ENCODE data around the gene ACP3.
A peak's percentile ranks its signal among the peaks of the same experiment; 100 is the strongest.
"Not testable (repeated sequence)": the region's sequence is repeated elsewhere in the genome, so short reads cannot be mapped to it uniquely, and the experiment has no call there.

Gene ACP3, protein sequence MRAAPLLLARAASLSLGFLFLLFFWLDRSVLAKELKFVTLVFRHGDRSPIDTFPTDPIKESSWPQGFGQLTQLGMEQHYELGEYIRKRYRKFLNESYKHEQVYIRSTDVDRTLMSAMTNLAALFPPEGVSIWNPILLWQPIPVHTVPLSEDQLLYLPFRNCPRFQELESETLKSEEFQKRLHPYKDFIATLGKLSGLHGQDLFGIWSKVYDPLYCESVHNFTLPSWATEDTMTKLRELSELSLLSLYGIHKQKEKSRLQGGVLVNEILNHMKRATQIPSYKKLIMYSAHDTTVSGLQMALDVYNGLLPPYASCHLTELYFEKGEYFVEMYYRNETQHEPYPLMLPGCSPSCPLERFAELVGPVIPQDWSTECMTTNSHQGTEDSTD
- 11.4 to 31.7 (median 20.8) reads per million in 17 experiments for total RNA-seq

DNA sequence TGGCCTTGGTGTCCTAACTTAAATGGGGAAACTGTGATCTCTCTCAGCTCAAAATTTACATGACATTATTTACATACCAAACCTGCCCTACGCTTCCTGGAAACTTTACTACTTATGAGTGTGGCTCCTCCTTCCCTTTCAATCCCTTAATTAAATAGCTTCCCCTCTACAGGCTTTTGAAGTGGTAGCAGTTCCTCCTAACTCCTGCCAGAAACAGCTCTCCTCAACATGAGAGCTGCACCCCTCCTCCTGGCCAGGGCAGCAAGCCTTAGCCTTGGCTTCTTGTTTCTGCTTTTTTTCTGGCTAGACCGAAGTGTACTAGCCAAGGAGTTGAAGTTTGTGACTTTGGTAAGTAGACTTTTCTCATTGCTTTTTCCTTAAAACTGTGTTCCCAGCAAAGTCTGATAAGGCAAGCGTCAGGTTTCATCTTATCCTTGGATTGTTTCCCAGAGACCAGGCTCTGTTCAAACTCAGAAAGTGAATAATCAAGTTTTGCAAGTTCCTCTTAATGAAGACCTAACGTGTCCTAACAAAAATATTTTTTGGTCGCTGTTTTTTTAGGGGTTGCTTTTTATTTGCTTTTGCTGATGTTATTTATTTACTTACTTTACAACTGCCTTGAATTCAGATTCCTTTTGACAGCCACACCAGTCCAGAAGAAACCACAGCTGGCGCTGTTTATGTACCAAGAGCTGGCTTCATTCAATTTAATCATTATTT, at the start of gene ACP3:
ACP3 (plus strand) TSS at position 179 of the 720 bp plus-strand sequence; CDS start at position 229, 50 bp downstream.
- DNase-seq: peak; percentile 82 to 94 (median 88)

DNA sequence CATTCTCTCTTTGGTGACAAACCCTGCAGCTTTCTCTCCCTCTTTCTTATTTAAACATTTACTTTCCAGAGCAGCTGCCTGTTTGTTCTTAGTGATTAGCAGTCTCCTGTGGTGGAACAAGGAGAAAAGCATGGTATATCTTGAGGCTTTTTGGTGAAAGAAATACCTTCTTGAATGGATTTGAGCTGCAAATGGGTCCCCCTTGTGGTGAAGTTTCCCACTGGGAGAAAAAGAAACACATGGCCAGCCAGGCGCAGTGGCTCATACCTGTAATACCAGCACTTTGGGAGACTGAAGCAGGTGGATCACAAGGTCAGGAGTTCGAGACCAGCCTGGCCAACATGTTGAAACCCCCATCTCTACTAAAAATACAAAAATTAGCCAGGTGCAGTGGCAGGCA, 48.3 kb upstream of the ACP3 start:
- DNase-seq: peak; percentile 44 to 71 (median 63)

DNA sequence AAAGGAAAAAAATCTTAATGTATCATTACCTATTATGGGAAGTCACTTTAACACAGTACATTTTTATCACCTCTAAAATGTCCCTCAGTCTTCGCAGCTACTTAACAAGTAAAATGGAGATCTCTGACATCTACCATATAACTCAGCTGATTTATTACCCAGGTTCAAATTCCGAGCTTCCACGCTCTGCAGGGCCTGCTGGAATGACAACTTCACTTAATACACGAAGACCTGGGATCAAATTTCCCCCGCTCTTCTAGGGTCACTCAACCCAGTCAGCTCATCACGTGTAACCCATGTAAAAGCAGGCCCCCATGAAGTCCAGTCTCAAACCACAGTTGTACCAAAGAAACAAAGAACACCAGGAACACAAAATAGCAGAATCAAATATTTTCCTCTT, 44.2 kb upstream of the ACP3 start:
- DNase-seq: no peak

DNA sequence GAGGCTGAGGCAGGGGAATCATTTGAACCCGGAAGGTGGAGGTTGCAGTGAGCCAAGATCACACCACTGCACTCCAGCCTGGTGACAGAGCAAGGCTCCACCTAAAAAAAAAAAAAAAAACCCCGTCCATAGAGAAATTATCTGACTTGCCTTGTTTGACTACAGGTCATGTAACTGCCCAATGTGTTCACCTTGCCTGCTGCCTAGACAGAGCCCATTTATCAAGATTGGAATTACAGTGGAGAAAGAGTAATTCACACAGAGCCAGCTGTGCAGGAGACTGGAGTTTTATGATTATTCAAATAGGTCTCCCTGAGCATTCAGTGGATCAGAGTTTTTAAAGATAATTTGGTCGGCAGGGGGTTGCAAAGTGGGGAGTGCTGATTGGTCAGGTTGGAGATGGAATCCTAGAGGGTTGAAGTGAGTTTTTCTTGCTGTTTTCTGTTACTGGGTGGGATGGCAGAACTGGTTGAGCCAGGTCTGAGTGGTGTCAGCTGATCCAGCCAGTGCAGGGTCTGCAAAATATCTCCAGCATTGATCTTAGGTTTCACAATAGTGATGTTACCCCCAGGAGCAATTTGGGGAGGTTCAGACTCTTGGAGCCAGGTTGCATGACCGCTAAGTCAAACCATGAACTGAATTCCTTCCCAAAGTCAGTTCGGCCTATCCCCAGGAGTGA, 40.8 kb upstream of the ACP3 start:
- no peak for DNase-seq

DNA sequence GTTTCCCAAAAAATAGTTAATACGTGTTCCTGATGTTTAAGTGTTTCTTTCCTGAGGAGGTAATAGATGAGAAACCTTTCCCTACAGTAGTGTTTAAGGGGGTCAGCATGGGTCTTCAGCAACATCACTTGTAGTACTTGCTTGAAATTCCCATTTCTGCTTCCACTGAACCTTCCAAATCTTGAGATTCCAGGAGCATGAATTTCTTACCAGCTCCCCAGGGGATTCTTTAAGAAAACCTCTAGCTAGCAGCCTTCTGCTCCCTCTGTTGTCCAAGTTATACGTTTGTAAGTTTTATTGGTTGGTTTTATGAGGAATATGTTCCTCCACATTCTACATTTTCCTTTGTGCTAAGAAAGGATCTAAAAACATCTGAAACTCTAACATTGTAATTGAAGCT, 38.2 kb upstream of the ACP3 start:
- no peak for DNase-seq

DNA sequence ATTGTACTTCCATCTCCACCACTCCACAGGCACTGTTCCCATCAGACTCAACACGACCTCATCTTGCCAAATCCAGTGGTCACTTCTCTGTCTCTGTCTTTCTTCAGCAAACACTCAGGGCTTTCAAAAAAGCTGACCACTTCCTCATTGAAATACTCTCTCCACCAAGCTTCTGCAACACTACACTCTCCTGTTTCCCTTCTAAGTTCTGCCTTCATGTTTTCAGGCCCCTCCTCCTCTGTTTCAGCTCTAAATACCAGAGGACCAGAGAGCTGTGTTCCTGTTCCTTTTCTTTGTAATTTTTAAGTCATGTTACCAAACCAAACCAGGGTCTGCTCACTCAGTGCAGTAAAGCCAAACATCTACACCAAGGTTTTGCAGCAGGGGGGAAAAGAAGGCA, 33.8 kb upstream of the ACP3 start:
- DNase-seq: peak; percentile 82 to 96 (median 90)

DNA sequence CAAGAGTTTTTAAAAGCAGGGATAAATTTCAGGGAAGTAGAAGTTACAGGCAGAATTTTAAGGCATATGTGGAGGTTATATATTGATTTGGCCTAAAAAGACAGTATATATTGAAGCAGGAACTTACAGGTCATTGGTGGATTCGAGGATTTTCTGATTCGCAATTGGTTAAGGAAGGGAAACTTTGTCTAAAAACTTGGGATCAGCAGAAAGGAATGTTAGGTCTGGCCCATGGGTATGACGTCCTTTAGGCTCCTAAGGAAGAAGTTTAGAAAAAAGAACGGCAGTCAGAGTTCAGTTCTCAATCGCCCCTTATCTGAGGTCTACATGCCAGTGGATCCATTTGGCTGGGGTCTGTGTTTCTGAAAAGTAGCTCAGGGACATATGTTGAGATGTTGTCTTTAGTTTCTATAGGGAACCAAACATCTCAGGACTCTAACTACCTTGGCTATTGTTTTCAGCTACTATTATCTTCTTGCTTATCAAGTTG, 33.2 kb upstream of the ACP3 start:
- DNase-seq: peak; percentile 18 to 62 (median 42)

DNA sequence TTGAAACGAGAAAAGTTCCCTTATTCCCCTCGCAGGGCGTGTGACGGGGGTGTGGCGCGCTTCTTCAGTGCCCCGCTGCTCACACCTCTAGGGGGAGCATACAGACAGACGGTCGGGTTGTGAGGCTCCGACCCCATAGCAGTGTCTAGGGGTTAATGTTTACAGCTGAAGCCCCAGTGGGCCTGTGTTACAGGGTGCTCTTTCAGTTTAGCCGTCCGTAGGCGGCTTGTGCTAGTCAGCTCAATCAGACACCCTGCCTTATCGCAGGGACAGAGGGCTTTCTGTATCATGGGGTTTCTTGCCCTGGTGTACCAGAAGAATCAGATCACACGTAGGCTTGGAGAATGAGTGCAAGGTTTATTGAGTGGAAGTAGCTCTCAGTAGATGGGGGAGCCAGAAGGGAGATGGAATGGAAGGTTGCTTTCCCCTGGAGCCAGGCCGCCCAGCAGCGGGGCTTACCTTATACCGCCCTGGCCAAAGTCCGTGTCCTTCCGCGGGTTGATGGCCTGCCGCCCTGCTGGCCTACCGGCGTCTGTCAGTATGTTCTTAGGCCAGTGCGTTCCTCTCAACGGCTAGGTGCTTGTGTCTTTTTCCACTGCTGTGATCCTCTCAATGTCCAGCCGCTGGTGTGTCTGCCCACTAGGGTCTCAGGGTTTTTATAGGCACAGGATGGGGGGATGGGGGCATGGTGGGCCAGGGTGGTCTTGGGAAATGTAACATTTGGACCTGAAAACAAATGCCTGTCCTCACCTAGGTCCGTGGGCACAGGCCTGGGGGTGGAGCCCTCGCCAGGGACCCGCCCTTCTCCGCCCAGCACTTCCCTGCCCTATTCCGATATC, 32.2 kb upstream of the ACP3 start:
- peak in 2 of 4 experiments; percentile 17 to 26 for DNase-seq

DNA sequence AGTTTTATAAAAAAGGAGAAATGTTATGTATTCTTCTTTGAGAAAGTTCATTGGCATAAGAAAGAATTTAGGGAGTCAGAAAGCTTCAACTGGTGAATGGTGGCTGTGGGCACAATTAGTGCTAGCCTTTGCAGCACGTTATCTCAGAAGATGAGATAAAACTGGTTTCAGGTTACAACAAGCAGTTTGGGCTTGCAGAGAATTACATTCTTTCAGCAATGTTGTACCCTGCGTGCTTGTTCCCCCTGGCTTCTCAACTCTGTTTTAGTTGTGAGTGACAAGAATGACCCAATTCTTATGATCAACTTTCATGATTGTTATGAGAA, 31.6 kb upstream of the ACP3 start:
- DNase-seq: no peak

DNA sequence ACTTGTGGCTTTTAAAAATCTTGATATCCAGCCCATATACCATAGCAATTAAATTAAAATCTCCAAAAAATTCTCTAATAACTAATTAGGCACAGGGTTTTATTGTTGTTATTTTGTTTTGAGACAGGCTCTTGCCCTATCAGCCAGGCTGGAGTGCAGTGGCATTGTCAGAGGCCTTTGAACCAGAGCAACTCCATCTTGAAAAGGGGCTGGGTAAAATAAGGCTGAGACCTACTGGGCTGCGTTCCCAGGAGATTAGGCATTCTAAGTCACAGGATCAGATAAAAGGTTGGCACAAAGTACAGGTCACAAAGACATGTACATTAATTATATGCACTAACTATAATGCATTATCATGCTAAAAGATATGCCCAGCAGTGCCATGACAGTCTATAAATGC, 31.2 kb upstream of the ACP3 start:
- no peak for DNase-seq

DNA sequence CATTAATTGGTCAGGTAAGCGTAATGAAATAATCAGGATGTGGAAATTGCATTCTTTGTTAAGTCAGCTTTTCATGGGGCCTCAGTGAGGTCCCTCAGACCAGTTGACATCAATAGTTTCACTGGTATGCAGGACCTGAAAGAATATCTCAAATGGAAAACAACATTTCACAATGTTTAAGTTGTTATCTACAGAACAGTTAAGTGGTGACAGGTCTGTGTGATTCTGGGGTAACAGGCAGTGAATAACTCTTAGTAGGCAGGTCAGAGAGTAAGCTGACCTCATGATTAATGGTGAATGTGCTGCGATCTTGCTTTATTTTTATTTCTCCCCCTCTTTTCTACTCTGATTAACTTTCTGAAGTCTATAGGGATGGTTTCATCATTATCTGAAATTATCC, 28.9 kb upstream of the ACP3 start:
- DNase-seq: no peak

DNA sequence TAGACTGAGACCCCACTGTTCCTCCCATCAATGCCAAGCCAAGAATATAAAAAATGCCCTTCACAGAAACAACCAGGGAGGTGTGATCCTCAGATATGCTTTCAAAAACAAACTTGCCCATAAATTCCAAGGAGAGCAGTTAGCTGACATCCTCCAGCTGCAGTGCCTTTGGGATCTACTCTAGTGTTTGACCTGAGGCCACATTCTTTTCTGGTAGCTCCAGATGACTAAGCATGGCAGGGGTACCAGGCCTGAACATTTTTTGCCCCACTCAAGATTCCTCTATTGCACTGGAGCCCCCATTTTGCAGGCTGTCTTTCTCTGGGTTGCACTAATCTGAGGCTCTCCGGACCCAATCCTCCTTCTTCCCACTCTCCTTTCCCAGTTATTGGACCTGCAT, 27.9 kb upstream of the ACP3 start:
- DNase-seq: no peak

DNA sequence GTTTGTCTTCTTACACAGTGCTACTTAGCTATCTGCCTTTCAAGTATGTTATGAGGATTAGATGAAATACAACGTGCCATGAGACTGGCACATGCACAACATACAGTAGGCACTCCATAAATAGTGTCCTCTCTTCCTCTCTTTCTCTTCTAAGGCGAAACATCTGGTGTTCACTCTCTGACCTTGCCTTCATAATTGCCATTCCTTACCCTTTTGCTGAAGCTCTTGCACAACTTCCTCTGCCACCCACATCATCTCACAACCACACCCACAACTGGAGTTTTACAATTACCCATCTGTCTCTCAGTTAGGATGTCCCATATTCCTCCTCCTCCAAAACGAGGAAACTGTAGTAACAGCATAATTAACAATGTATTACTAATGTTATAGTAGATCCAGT, 26.4 kb upstream of the ACP3 start:
- DNase-seq: peak; percentile 73 to 93 (median 86)

DNA sequence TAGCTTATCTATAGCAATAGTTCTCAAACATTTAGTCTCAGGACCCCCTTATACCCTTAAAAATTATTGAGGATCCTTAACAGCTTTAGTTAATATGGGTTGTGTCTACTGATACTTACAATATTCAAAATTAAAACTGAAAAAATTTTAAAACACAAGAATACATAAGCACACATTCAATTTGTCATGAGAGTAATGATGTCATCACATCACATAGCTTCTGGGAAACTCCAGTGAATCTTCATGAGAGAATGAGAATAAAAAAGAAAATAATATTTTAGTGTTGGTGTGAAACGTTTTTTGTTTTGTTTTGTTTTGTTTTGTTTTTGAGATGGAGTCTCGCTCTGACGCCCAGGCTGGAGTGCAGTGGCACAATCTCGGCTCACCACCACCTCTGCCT, 25.2 kb upstream of the ACP3 start:
- DNase-seq: no peak

DNA sequence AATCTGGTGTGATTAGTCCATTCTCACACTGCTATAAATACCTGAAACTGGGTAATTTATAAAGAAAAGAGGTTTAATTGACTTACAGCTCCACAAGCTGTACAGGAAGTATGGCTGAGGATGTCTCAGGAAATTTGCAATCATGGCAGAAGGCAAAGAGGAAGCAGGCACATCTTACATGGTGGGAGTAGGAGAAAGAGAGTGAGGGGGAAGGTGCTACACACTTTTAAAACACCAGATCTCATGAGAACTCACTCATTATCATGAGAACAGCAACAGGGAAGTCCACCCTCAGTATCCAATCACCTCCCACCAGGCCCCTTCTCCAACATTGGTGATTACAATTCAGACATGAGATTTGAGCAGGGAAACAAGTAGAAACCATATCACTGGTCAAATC, 24.0 kb upstream of the ACP3 start:
- peak; percentile 44 to 83 (median 69) for DNase-seq

DNA sequence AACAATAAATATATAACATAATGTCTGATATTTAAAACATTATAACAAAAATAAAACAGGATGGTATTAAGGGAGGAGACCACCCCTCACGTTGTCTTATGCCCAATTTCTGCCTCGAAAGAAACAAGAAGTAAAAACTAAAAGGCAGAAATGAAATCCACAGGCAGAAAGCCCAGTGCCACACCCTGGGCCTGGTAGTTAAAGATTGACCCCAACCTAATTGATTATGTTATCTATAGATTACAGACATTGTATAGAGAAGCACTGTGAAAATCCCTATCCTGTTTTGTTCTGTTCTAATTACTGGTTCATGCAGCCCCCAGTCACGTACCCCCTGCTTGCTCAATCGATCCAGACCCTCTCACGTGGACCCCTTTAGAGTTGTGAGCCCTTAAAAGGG, 22.3 kb upstream of the ACP3 start:
- no peak for DNase-seq

DNA sequence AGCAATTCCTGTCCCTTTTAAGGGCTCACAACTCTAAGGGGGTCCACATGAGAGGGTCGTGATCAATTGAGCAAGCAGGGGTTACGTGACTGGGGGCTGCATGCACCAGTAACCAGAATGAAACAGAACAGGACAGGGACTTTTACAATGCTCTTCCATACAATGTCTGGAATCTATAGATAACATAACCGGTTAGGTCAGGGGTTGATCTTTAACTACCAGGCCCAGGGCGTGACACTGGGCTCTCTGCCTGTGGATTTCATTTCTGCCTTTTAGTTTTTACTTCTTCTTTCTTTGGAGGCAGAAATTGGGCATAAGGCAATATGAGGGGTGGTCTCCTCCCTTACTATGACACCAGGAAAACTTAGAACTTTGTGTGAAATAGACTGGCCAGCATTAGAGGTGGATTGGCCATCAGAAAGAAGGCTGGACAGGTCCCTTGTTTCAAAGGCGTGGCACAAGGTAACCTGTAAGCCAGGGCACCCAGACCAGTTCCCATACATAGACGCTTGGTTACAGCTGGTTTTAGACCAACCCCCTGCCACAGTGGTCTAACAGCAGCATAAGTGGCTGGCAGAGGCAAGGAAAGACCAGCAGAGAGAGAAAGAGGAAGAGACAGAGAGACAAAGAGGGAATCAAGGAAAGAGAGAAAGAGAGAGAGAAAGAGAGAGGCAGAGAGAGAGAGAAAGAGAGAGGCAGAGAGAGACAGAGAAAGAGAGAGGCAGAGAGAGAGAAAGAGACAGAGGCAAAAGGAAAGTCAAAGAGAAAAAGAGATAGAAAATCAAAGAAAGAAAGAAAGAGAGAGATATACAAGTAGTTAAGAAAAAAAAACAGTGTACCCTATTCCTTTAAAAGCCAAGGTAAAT, 13.6 kb upstream of the ACP3 start:
- DNase-seq: not testable (repeated sequence)

DNA sequence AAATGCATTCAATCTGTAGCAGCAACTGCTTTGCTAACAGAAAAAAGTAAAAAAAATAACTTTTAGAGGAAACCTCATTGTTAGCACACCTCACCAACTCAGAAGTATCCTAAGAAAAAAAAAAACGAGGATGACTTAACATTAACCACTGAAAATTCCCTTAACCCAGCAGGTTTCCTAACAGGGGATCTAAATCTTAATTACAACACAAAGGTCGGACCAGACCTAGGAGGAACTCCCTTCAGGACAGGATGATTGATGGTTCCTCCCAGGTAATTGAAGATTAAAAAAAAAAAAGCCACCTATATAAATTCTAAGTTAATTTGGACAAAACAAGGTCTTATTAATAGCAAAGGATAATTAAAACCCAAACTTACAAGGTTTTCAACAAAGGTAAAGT, 12.9 kb upstream of the ACP3 start:
- DNase-seq: not testable (repeated sequence)

DNA sequence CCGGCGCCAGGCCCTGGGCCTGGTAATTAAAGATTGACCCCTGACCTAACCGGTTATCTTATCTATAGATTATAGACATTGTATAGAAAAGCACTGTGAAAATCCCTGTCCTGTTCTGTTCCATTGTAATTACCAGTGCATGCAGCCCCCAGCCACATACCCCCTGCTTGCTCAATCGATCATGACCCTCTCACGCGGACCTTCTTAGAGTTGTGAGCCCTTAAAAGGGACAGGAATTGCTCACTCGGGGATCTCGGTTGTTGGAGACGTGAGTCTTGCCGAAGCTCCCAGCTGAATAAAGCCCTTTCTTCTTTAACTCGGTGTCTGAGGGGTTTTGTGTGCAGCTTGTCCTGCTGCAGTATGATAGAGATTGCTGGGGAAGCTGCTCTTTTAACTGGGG, 7.2 kb upstream of the ACP3 start:
- DNase-seq: not testable (repeated sequence)

DNA sequence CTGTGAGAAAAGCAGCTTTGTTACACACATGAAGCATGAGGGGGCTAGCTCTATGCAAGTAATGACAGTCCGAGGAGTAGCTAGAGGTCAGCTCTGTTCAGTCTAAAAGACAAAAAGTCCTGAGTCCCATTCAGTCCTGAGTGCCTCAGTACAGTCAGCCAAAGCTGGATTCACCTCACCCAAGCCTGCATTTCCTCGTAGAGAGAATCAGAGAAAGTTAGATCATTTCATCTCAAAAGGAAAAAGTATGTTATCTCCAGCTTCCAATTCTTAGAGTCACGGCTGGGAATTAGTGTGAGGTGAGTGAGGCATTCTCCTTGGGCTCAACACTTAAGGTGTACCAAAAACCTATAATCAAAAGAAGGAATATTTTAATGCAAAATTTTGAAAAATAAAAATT, 5.9 kb upstream of the ACP3 start:
- no peak for DNase-seq

DNA sequence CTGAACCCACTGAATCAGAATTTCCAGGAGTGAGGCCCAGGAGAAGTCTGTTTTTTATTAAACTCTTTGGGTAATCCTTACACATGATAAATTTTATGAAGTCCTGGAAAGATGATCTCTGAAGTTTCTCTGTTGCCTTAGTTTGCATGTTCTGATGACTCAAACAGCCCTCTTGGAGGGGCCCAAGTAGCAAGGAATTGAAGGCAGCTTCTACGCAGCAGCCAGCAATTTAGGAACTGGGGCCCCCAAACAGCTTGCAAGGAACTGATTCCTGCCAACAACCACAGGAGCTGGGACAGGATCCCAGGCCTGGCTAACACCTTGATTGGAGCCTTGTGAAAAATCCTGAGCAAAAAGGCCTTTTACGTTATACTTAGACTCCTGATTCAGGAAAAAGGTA, 5.4 kb upstream of the ACP3 start:
- no peak for DNase-seq

DNA sequence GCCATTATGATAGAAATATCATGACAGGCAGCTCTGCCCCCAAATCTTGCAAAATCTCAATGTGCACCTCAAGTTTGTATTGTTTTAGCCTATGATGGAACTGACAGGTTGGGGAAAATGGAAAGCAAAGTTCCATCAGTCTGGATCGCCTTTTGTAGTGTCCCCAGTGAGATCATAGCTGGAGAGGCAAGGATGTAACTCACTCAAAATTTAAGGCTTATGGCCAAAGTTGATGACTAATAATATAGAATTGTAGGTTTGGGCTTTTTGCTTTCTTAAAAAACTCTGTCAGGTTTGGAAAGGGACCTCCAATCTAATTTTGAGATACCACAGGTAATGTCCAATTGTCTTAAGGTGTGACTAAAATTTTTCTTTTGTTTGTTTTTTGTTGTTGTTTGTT, 1.4 kb upstream of the ACP3 start:
- no peak for DNase-seq
